ENCODE results near the gene TAF12.
"Not testable (repeated sequence)": the region's sequence is repeated elsewhere in the genome, so short reads cannot be mapped to it uniquely, and the experiment has no call there.

The TAF12 gene

DNA sequence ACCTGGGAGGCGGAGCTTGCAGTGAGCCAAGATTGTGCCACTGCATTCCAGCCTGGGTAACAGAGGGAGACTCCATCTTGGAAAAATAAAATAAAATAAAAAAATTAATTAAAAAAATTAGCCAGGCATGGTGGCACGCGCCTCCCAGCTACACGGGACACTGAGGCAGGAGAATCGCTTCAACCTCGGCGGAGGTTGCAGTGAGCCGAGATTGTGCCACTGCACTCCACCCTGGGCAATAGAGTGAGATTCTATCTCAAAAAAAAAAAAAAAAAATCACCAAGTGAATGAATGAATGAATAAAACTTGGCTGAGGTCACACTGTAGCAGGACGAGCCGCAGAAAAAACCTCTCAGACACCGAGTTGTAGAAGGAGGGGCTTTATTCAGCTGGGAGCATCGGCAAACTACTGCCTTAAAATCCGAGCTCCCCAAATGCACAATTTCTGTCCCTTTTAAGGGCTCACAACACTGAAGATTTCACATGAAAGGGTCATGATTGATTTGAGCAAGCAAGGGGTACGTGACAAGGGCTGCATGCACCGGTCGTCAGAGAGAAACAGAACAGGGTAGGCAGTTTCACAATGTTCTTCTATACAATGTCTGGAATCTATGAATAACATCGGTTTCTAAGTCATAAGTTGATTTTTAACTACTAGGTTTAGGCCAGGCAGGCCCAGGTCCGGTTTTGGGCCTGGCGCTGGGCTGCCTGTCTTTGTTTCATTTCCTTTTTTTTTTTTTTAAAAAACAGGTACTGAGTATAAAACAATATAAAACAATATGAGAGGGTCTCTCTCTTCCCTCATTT lies 56.1 kb downstream of the TAF12 start:
- H3K27ac ChIP-seq (ENCODE audit: low read depth, low read length); H3K36me3 ChIP-seq (ENCODE audit: control insufficient read depth in 5 of 5, insufficient read depth in 5 of 5, low read length in 5 of 5); H3K9me3 ChIP-seq (ENCODE audit: control insufficient read depth in 5 of 5, low read length in 5 of 5); H3K4me3 ChIP-seq (ENCODE audit: low read depth in 1 of 5, low read length in 5 of 5); H3K9ac ChIP-seq (ENCODE audit: low read length in 5 of 5); H3K27me3 ChIP-seq (ENCODE audit: control insufficient read depth in 5 of 5, insufficient read depth in 4 of 5, low read length in 5 of 5): not testable (repeated sequence)
- peaks cover 7 to 33% (median 24%) of the 10 kb centered on the region in 5 donors for H3K4me1 ChIP-seq (ENCODE audit: control insufficient read depth in 5 of 5, insufficient read depth in 5 of 5, low read length in 5 of 5)

DNA sequence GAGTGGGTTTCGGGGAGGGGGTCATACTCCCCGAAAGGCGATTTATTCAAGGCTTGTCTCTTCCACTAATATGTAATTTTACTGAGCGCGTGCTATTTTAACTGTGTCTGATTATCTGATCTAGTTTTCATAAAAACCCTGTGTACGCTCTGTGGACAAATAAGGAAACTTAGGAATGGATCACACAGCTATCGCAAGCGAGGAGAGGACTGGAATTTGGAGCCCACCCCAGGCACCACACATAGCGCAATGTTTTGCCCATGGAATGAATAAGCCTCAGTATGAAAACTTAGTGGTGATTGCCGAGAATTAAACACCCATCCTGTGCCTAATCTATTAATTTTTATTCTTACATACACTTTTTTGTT lies 60.6 kb downstream of the TAF12 start:
- Histone ChIP-seq H3K4me3 (ENCODE audit: low read depth in 1 of 5, low read length in 5 of 5) (peak overlapping the region; percentile 72 to 94 (median 92)), H3K36me3 (ENCODE audit: control insufficient read depth in 5 of 5, insufficient read depth in 5 of 5, low read length in 5 of 5) (peaks cover 9 to 32% (median 27%) of the 10 kb centered on the region in 5 donors), H3K9ac (ENCODE audit: low read length in 5 of 5) (peak overlapping the region; percentile 70 to 95 (median 86)), H3K27me3 (ENCODE audit: control insufficient read depth in 5 of 5, insufficient read depth in 4 of 5, low read length in 5 of 5) (no peaks in the 10 kb centered on the region), H3K9me3 (ENCODE audit: control insufficient read depth in 5 of 5, low read length in 5 of 5) (no peaks in the 10 kb centered on the region), H3K27ac (ENCODE audit: low read depth, low read length) (peak overlapping the region; percentile 91), H3K4me1 (ENCODE audit: control insufficient read depth in 5 of 5, insufficient read depth in 5 of 5, low read length in 5 of 5) (peaks cover 0 to 47% (median 32%) of the 10 kb centered on the region in 5 donors)

DNA sequence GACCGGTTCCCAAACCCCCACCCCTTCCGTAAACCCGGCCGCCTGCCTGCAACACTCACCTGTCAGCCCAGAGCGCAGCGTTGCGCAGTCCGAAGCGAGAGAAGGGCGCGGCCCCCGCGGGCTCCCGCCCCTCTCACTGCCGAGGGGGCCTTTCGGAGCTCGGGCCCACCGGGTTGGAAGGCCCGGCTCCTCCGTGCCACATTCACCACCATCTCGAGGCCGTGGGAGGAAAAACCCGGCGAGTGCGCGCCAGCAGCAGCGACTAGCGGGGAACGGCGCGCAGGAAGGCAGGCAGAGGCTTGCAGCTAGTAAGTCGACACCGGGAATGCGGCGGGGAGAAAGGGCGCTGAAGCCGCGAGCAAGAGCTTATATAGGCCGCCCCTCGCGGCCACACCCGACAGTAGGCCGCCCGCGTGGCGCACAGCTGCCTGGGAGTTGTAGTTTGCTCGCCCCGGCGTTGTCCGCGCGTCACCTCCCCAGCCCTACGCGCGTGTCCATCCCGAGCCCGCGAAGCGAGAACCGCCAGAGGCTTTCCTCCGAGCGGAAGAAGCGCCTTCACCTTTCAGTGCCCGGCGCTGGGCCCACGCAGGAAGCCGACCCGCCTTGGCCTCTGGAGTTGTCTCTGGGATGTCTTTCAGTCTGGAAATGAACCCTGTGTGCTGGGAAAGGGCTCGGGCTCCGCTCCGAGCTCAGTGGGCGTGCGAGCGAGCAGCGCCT lies 61.2 kb downstream of the TAF12 start:
- Histone ChIP-seq H3K36me3 (ENCODE audit: control insufficient read depth in 5 of 5, insufficient read depth in 5 of 5, low read length in 5 of 5) (peaks cover 14 to 37% (median 33%) of the 10 kb centered on the region in 5 donors), H3K27me3 (ENCODE audit: control insufficient read depth in 5 of 5, insufficient read depth in 4 of 5, low read length in 5 of 5) (no peaks in the 10 kb centered on the region), H3K9ac (ENCODE audit: low read length in 5 of 5) (peak overlapping the region; percentile 86 to 95 (median 90)), H3K4me3 (ENCODE audit: low read depth in 1 of 5, low read length in 5 of 5) (peak overlapping the region; percentile 84 to 98 (median 93)), H3K4me1 (ENCODE audit: control insufficient read depth in 5 of 5, insufficient read depth in 5 of 5, low read length in 5 of 5) (peaks cover 0 to 47% (median 32%) of the 10 kb centered on the region in 5 donors), H3K27ac (ENCODE audit: low read depth, low read length) (peak overlapping the region; percentile 91), H3K9me3 (ENCODE audit: control insufficient read depth in 5 of 5, low read length in 5 of 5) (no peaks in the 10 kb centered on the region)

DNA sequence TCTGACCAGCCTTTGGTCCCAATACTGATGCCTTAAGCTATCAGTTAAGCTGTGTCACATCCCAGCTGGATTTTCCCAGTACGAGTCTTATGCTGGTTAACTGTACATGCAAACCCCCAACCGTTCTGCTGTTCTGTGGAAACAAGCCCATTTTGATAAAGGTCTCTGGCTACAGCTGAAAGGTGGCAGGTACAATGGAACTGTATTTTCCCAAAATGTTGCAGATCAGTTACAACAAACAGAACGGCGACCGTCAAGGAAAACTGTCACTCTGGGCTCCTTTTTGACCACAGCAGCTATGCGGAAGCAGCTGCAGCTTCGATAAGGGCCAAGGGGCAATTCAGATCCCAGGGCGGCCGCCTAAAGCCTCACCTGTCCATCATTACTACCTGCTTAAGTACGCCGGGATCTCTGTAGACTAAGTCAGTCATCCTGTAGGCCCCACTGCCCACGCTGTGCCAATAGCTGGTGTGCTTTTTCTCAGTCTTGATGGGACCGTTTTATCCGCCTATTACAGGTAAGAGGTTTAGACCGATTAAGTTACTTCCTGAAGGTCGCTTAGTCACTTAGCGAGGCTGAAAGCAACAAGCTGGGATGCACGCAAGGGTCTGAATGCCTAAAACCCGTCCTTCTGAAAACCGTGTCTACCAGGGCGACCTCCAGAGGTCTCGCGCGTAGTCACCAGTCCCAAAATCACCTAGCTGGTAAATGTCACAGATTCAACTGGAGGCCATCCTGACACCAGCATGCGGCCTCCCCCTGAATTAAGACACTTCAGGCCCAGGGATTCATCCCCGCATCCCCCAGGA lies 61.9 kb downstream of the TAF12 start:
- Histone ChIP-seq H3K9me3 (ENCODE audit: control insufficient read depth in 5 of 5, low read length in 5 of 5) (no peaks in the 10 kb centered on the region), H3K4me1 (ENCODE audit: control insufficient read depth in 5 of 5, insufficient read depth in 5 of 5, low read length in 5 of 5) (peaks cover 0 to 47% (median 32%) of the 10 kb centered on the region in 5 donors), H3K36me3 (ENCODE audit: control insufficient read depth in 5 of 5, insufficient read depth in 5 of 5, low read length in 5 of 5) (peaks cover 14 to 39% (median 34%) of the 10 kb centered on the region in 5 donors), H3K27me3 (ENCODE audit: control insufficient read depth in 5 of 5, insufficient read depth in 4 of 5, low read length in 5 of 5) (no peaks in the 10 kb centered on the region), H3K27ac (ENCODE audit: low read depth, low read length) (peak overlapping the region; percentile 91), H3K4me3 (ENCODE audit: low read depth in 1 of 5, low read length in 5 of 5) (peak overlapping the region; percentile 84 to 98 (median 93)), H3K9ac (ENCODE audit: low read length in 5 of 5) (peak overlapping the region; percentile 82 to 95 (median 90))

DNA sequence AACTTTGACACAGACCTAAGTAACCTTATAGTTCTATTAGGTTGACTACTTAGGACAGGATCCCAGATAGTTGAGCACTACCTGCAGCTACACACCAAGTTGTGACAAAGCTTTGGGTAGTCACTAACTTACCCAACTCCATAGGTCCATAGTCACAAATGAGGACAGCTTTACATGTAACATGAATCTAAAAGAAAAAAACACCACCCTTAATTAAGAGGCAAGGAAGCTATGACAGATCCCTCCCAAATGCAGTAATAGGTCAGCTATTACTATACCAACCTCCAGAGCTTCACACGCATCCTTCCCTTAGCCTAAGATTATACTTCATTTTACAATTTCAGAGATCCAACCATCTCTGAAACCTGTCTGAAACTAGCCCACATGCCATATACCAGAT lies 63.5 kb downstream of the TAF12 start:
- peak overlapping the region in 3 of 5 donors; percentile 12 to 56 (median 21) for H3K9ac ChIP-seq (ENCODE audit: low read length in 5 of 5)
- H3K9me3 ChIP-seq (ENCODE audit: control insufficient read depth in 5 of 5, low read length in 5 of 5): no peaks in the 10 kb centered on the region
- H3K4me3 ChIP-seq (ENCODE audit: low read depth in 1 of 5, low read length in 5 of 5): peak overlapping the region in 3 of 5 donors; percentile 92 to 98 (median 94)
- H3K27me3 ChIP-seq (ENCODE audit: control insufficient read depth in 5 of 5, insufficient read depth in 4 of 5, low read length in 5 of 5): no peaks in the 10 kb centered on the region
- no peak overlapping the region for H3K27ac ChIP-seq (ENCODE audit: low read depth, low read length)
- H3K4me1 ChIP-seq (ENCODE audit: control insufficient read depth in 5 of 5, insufficient read depth in 5 of 5, low read length in 5 of 5): peaks cover 0 to 47% (median 32%) of the 10 kb centered on the region in 5 donors
- peaks cover 14 to 47% (median 39%) of the 10 kb centered on the region in 5 donors for H3K36me3 ChIP-seq (ENCODE audit: control insufficient read depth in 5 of 5, insufficient read depth in 5 of 5, low read length in 5 of 5)

DNA sequence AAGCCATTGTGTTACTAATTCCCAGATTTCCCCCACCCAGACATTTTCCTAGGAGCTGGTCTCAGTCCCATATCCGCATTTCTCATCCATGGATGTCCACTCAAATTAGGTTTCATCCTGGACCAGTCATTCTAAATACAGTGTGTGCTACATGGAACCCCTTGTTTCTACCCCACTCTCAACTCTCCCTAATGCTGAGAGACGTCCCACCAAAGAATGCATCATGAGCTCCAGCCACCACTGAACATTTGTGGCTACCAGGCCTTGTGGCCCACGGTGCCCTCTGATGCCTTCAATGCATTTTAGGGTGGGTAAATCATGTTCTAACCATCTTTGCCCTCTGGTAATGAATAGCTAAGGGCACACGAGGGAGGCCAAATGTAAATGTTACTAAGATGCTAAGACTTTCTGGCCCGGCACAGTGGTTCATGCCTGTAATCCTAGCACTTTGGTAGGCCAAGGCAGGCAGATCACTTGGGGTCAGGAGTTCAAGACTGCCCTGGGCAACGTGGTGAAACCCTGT lies 64.1 kb downstream of the TAF12 start:
- Histone ChIP-seq H3K9ac (ENCODE audit: low read length in 5 of 5) (peak overlapping the region in 1 of 5 donors; percentile 48), H3K27me3 (ENCODE audit: control insufficient read depth in 5 of 5, insufficient read depth in 4 of 5, low read length in 5 of 5) (no peaks in the 10 kb centered on the region), H3K4me3 (ENCODE audit: low read depth in 1 of 5, low read length in 5 of 5) (no peak overlapping the region), H3K27ac (ENCODE audit: low read depth, low read length) (no peak overlapping the region), H3K9me3 (ENCODE audit: control insufficient read depth in 5 of 5, low read length in 5 of 5) (no peaks in the 10 kb centered on the region), H3K4me1 (ENCODE audit: control insufficient read depth in 5 of 5, insufficient read depth in 5 of 5, low read length in 5 of 5) (peaks cover 0 to 47% (median 32%) of the 10 kb centered on the region in 5 donors), H3K36me3 (ENCODE audit: control insufficient read depth in 5 of 5, insufficient read depth in 5 of 5, low read length in 5 of 5) (peaks cover 14 to 52% (median 39%) of the 10 kb centered on the region in 5 donors)

DNA sequence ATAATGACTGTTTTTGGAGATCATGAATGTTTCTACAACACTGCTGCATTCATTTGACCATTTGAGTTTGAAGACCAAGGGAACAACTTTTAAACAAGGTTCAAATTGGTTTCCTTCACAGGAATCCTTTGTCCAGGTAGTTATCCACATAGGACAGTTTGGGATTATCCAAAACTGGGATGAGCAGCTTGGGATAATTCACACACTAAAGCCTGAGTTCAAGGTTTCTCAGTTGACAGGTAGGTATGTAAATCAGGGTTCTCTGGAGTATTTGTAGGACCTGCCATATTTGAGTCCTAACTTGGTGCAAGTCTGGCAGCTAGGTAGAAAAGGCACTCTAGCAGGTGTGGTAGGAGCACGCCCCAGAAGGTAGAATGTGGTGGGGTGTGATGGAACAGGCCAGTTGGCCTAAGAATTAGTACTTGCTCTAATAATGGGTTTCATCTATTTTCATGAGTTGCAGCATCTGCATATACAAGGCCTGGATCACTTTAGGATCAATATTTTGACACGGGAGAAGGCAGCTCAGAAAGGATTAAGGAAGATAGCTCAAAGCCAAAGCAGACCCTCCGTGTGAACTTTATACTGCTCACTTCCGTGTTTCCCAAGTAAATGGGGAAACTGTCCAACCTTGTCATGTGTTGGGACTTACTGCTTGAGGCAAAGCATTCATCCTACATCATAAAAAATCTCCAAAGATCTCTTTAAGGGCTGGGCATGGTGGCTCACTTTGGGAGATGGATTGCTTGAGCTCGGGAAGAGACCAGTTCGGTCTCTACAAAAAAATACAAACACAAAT lies 64.9 kb downstream of the TAF12 start:
- no peak overlapping the region for H3K4me3 ChIP-seq (ENCODE audit: low read depth in 1 of 5, low read length in 5 of 5)
- H3K27ac ChIP-seq (ENCODE audit: low read depth, low read length): no peak overlapping the region
- H3K9me3 ChIP-seq (ENCODE audit: control insufficient read depth in 5 of 5, low read length in 5 of 5): no peaks in the 10 kb centered on the region
- H3K27me3 ChIP-seq (ENCODE audit: control insufficient read depth in 5 of 5, insufficient read depth in 4 of 5, low read length in 5 of 5): no peaks in the 10 kb centered on the region
- H3K4me1 ChIP-seq (ENCODE audit: control insufficient read depth in 5 of 5, insufficient read depth in 5 of 5, low read length in 5 of 5): peaks cover 0 to 45% (median 29%) of the 10 kb centered on the region in 5 donors
- peaks cover 14 to 58% (median 41%) of the 10 kb centered on the region in 5 donors for H3K36me3 ChIP-seq (ENCODE audit: control insufficient read depth in 5 of 5, insufficient read depth in 5 of 5, low read length in 5 of 5)
- peak overlapping the region in 1 of 5 donors; percentile 22 for H3K9ac ChIP-seq (ENCODE audit: low read length in 5 of 5)

DNA sequence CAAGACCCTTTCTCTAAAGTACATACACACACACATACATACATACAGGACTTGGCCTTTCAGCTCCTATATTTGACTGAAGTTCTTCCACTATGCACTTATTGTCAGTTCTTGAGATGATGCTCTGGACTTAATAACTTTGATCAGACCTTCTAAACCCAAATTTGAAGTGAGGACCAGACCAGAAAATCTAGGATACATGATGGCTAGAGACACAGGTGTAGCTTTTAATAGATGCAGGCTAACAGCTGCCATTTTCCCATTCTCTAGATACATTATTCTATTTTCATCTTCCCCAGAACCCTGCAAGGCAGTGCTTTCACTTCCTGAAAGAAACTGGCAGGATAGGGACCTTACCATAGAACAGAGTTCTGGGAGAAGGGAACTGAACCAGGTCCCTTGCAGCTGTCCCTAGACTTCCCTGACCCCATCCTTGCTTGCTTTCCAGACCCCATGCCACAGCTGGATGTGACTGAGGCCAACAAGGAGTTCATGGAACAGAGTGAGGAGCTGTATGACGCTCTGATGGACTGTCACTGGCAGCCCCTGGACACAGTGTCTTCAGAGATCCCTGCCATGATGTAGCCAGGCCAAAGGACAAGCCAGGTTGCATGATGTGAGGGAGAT lies 65.7 kb downstream of the TAF12 start:
- Histone ChIP-seq H3K27me3 (ENCODE audit: control insufficient read depth in 5 of 5, insufficient read depth in 4 of 5, low read length in 5 of 5) (no peaks in the 10 kb centered on the region), H3K36me3 (ENCODE audit: control insufficient read depth in 5 of 5, insufficient read depth in 5 of 5, low read length in 5 of 5) (peaks cover 14 to 58% (median 41%) of the 10 kb centered on the region in 5 donors), H3K4me3 (ENCODE audit: low read depth in 1 of 5, low read length in 5 of 5) (no peak overlapping the region), H3K4me1 (ENCODE audit: control insufficient read depth in 5 of 5, insufficient read depth in 5 of 5, low read length in 5 of 5) (peaks cover 0 to 40% (median 24%) of the 10 kb centered on the region in 5 donors), H3K27ac (ENCODE audit: low read depth, low read length) (no peak overlapping the region), H3K9me3 (ENCODE audit: control insufficient read depth in 5 of 5, low read length in 5 of 5) (no peaks in the 10 kb centered on the region), H3K9ac (ENCODE audit: low read length in 5 of 5) (peak overlapping the region in 1 of 5 donors; percentile 44)
